Lower leg skin (tissue), 4 donors: ENCODE data around the gene TUBD1. TPM values are rescaled to one million over a fixed set of nuclear protein-coding genes. Genes with fewer than 3 reads are reported as not detected.
A peak's percentile ranks its signal among the peaks of the same experiment; 100 is the strongest.

Experiments
- DNase-seq, 2 donors: peaks; one replicate each; pipeline ENCODE4 v3.0.0-alpha.2; 2019; ENCODE audit warnings: low spot score in 2 of 2
- H3K4me3 ChIP-seq: fragments of 200-600 bp; sonication (generic); 2 replicates; pipeline ENCODE4 v1.5.1; 2017; ENCODE audit warnings: mild to moderate bottlenecking, low read depth; ENCODE audit not compliant: poor library complexity, severe bottlenecking
- CTCF ChIP-seq, 3 donors: fragments of 450-650 bp; IDR thresholded peaks; one replicate each; pipeline ENCODE4 v1.5.1; 2016; ENCODE audit warnings: antibody characterized with exemption in 3 of 3, mild to moderate bottlenecking in 3 of 3, moderate library complexity in 2 of 3
- POLR2A ChIP-seq, 2 donors: fragments of 450-650 bp; IDR thresholded peaks; one replicate each; pipeline ENCODE4 v1.6.1; 2016 to 2017; ENCODE audit warnings: antibody characterized with exemption in 2 of 2, mild to moderate bottlenecking in 1 of 2, moderate library complexity in 1 of 2
- WGBS, 2 donors: methylation state at CpG; one replicate each; pipeline ENCODE4 v1.1.5; 2018; 5-methylcytosine and 5-hydroxymethylcytosine counted together
- intact Hi-C: fragments of 100-400 bp; cut with DNase I; formaldehyde crosslinking; loops from one replicate; pipeline ENCODE4 v1.15.0; 2023; ENCODE audit warnings: low total_unique reads
- total RNA-seq, 4 donors: library from RNA; depleted of rRNA; stranded (reverse); fragments of >200 nt; gene quantifications; one replicate each; pipeline ENCODE4 v1.1.0, GENCODE V29; 2016

TUBD1 gene
- total RNA-seq, 4 donors from 2014 or later, result 8.2 to 22.5 (median 13.2) TPM

GRCh38 chr17:59848778-59849177 is 44.0 kb downstream of the TUBD1 start:
- peak; percentile 81 to 96 for DNase-seq
- no peak overlapping the region for H3K4me3 ChIP-seq
- intact Hi-C loops, result no loop called here
- TF ChIP-seq CTCF (IDR thresholded peaks at IDR 0.05), result no peak
- 51 to 65% methylated on average over 7 of the region's 7 CpGs for WGBS, 2 donors

GRCh38 chr17:59848385-59848668 is 44.4 kb downstream of the TUBD1 start:
- intact Hi-C loops, result no loop called here
- peak in 1 of 2 donors; percentile 82 for DNase-seq
- H3K4me3 ChIP-seq, result no peak overlapping the region
- 93 to 94% methylated on average over 6 of the region's 6 CpGs for WGBS, 2 donors
- no peak for TF ChIP-seq POLR2A (IDR thresholded peaks at IDR 0.05)
- no peak for TF ChIP-seq CTCF (IDR thresholded peaks at IDR 0.05)

- intact Hi-C loops, result no loop called here
- no peak for TF ChIP-seq CTCF (IDR thresholded peaks at IDR 0.05)
- no peak for TF ChIP-seq POLR2A (IDR thresholded peaks at IDR 0.05)
- DNase-seq, result peak; percentile 86 to 91
- no peak overlapping the region for H3K4me3 ChIP-seq
- WGBS, 2 donors, result 8 to 14% methylated on average over 7 of the region's 7 CpGs
Measured at GRCh38 chr17:59846394-59847165, 46.2 kb downstream of the TUBD1 start.

- H3K4me3 ChIP-seq, result no peak overlapping the region
- intact Hi-C loops, result no loop called here
- peak; percentile 50 to 77 for DNase-seq
- no peak for TF ChIP-seq CTCF (IDR thresholded peaks at IDR 0.05)
- no peak for TF ChIP-seq POLR2A (IDR thresholded peaks at IDR 0.05)
- WGBS, 2 donors, result 10 to 20% methylated on average over 3 of the region's 3 CpGs
Measured at GRCh38 chr17:59845595-59846393, 46.9 kb downstream of the TUBD1 start.

- no peak overlapping the region for H3K4me3 ChIP-seq
- intact Hi-C loops, result no loop called here
- DNase-seq, result peak in 1 of 2 donors; percentile 64
- whole genome bisulfite sequencing, 2 donors, result 69 to 71% methylated on average over 3 of the region's 3 CpGs
- TF ChIP-seq POLR2A (IDR thresholded peaks at IDR 0.05), result no peak
- TF ChIP-seq CTCF (IDR thresholded peaks at IDR 0.05), result no peak
Measured at GRCh38 chr17:59844884-59845594, 47.7 kb downstream of the TUBD1 start.
